Naive B cell (primary cell): Measurements from ENCODE around the gene SIL1. TPM values are rescaled to one million over a fixed set of nuclear protein-coding genes. Genes with fewer than 3 reads are reported as not detected.
"Not testable (repeated sequence)": the region's sequence is repeated elsewhere in the genome, so short reads cannot be mapped to it uniquely, and the experiment has no call there.

Source experiments
- ATAC-seq, 2 donors: fragments of 150-1000 bp; cut with Tn5 transposase; 2 replicates each; pipeline ENCODE4 v1.10.0; 2021; ENCODE audit warnings: low read depth in 2 of 2, mild to moderate bottlenecking in 2 of 2, moderate library complexity in 2 of 2
- DNase-seq: peaks from one replicate; pipeline ENCODE4 v3.0.0; 2022
- H3K27ac Mint-ChIP-seq, 6 donors: one replicate each; pipeline ENCODE4 v1.8.0; 2020 to 2022; ENCODE audit warnings: mild to moderate bottlenecking in 6 of 6, mixed read lengths in 6 of 6, moderate library complexity in 5 of 6, inconsistent platforms in 2 of 6
- H3K27me3 Mint-ChIP-seq, 3 donors: one replicate each; pipeline ENCODE4 v1.8.0; 2021 to 2022; ENCODE audit warnings: mixed read lengths in 3 of 3, mild to moderate bottlenecking in 1 of 3
- H3K36me3 Mint-ChIP-seq, 2 donors: one replicate each; pipeline ENCODE4 v1.8.0; 2020 to 2022; ENCODE audit warnings: mixed read lengths in 2 of 2, inconsistent platforms in 1 of 2, mild to moderate bottlenecking in 1 of 2
- H3K4me1 Mint-ChIP-seq, 3 donors: one replicate each; pipeline ENCODE4 v1.8.0; 2020 to 2022; ENCODE audit warnings: mixed read lengths in 3 of 3, inconsistent platforms in 1 of 3, mild to moderate bottlenecking in 1 of 3, moderate library complexity in 1 of 3
- H3K4me3 Mint-ChIP-seq, 8 donors: one replicate each; pipeline ENCODE4 v1.8.0; 2020 to 2022; ENCODE audit warnings: mild to moderate bottlenecking in 8 of 8, mixed read lengths in 8 of 8, moderate library complexity in 8 of 8, inconsistent platforms in 2 of 8
- H3K9me3 Mint-ChIP-seq, 7 donors: one replicate each; pipeline ENCODE4 v1.8.0; 2020 to 2022; ENCODE audit warnings: mixed read lengths in 7 of 7, mild to moderate bottlenecking in 5 of 7, inconsistent platforms in 2 of 7, moderate library complexity in 1 of 7
- polyA plus RNA-seq, 6 donors: library from polyadenylated mRNA; unstranded; fragments of 300-500 nt; fragmentation: Illumina TruSeq; gene quantifications; one replicate each; pipeline ENCODE4 v1.2.3, GENCODE V29; 2021; ENCODE audit warnings: low read depth in 6 of 6

Gene SIL1
- polyA plus RNA-seq, 6 donors from 2014 or later, result 9.1 to 18.7 (median 13.6) TPM

DNA sequence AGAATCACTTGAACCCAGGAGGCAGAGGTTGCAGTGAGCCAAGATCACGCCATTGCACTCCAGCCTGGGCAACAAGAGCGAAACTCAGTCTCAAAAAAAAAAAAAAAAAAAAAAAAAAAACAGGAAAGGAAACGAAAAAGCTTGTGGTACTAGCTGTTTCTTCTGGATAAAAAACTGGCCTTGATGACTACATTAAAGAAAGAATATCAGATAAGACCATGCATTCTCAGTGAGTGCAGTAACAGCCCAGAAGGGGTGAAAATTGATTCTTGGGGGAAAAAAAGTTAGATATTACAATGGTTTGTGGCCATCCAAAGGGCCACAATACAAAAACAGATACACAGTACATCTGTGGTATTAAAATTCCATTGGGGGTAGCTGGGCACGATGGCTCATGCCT is 5.3 kb downstream of the SIL1 start:
- H3K27me3 Mint-ChIP-seq, ATAC-seq, H3K9me3 Mint-ChIP-seq, H3K36me3 Mint-ChIP-seq, DNase-seq: not testable (repeated sequence)
- Mint-ChIP-seq H3K4me3 (peak overlapping the region in 1 of 8 donors; percentile 55), H3K27ac (peak overlapping the region in 1 of 6 donors; percentile 22), H3K4me1 (peaks cover 20 to 26% (median 25%) of the 10 kb centered on the region in 3 donors)

DNA sequence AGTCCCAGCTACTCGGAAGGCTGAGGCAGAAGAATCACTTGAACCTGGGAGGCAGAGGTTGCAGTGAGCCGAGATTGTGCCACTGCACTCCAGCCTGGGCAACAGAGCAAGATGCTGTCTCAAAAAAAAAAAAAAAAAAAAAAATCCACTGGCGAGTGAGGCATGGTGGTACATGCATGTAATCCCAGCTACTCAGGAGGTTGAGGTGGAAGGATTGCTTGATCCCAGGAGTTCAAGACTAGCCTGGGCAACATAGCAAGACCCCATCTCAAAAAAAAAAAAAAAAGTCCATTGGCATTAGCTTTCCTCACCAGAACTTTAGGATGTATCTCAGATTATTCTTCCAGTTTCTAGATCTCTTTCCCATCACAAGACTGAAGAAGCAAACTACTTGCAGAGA is 6.2 kb downstream of the SIL1 start:
- H3K36me3 Mint-ChIP-seq, result peaks cover 0 to 13% of the 10 kb centered on the region in 2 donors
- not testable (repeated sequence) for H3K4me3 Mint-ChIP-seq, H3K9me3 Mint-ChIP-seq, H3K27me3 Mint-ChIP-seq, H3K27ac Mint-ChIP-seq, ATAC-seq, DNase-seq
- peaks cover 12 to 17% (median 16%) of the 10 kb centered on the region in 3 donors for H3K4me1 Mint-ChIP-seq

DNA sequence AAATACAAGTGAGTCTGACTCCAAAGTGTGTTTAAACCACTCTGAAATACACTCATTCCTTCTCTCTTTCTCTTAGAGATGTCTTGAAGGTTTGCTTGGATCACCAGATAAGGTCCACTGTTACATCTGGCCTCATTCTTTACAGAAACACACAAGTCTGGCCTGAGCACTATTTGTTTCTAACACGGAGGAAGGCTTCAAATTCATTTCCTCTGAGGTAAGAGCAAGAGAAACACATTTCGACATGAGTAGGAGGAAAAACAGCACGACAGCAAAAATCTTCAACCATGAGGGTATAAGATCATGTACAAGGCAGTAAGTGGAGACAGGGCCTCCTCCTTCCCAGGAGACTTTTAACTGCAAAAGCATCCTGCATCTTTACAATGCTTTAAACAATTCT is 8.0 kb downstream of the SIL1 start:
- DNase-seq, result no peak
- Mint-ChIP-seq H3K4me1 (peaks cover 10 to 14% (median 13%) of the 10 kb centered on the region in 3 donors), H3K9me3 (no peaks in the 10 kb centered on the region), H3K27me3 (no peaks in the 10 kb centered on the region), H3K27ac (no peak overlapping the region), H3K4me3 (no peak overlapping the region), H3K36me3 (peaks cover 0 to 12% of the 10 kb centered on the region in 2 donors)
- no peak for ATAC-seq

DNA sequence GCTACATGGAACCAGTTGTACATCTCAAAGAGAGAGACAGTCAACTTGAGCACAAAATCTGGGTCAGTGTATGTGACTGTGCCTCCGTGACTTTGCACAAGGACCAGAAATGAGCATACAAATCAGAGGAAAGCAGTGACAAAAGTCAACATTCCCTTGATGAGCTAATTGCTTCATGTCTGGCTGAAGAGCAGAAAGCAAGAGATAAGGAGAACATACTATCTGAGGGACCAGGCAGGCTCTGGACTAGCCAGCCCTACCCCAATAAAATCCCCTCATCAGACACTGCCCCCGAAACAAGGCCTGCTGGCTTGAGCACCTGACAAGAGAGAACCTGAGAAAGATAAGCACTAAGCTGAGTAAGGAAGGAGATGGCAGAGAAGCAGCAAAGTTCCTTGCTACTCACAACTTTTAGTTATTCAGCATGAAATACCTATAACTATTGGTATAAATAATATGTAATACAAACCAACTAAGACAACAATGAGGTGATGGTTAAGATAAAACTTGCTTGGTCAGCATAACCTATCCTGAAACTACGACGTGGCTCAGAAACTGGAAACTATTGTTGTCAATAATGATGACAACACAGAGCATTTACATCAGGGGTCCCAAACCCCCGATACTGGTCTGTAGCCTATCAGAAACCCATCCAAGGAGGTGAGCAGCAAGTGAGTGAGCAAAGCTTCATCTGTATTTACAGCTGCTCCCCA is 9.5 kb downstream of the SIL1 start:
- Mint-ChIP-seq H3K27ac (peak overlapping the region in 1 of 6 donors; percentile 33), H3K4me3 (no peak overlapping the region), H3K9me3 (no peaks in the 10 kb centered on the region), H3K4me1 (peaks cover 9 to 17% (median 14%) of the 10 kb centered on the region in 3 donors), H3K27me3 (no peaks in the 10 kb centered on the region), H3K36me3 (peaks cover 0 to 12% of the 10 kb centered on the region in 2 donors)
- no peak for ATAC-seq
- no peak for DNase-seq

DNA sequence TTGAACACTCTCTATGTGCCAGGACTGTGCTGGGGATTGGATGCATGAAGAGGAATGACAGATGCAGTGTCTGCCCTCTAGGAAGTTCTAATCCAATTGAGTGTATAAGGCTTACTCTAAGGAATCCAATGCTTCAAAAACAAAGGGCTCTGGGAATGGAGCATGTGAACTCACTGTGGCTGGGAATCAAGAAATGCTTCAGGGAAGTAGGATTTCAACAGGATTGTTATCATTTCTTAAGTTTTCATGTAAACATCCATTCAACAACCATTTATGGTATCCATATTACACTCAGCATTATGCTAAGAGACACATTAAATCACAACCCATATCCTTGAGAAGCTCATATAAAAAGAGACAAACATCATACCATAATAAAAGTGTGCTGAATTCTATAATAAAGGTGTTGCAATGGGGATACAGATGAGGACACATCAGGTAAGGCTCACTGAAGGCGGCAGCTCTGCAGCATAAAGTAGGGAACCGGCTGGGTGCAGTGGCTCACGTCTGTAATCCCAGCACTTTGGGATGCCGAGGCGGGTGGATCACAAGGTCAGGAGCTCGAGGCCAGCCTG is 11.3 kb downstream of the SIL1 start:
- H3K4me3 Mint-ChIP-seq, result no peak overlapping the region
- no peaks in the 10 kb centered on the region for H3K9me3 Mint-ChIP-seq
- ATAC-seq (no peak), DNase-seq (no peak)
- no peaks in the 10 kb centered on the region for H3K27me3 Mint-ChIP-seq
- H3K4me1 Mint-ChIP-seq, result peaks cover 23 to 30% (median 25%) of the 10 kb centered on the region in 3 donors
- no peak overlapping the region for H3K27ac Mint-ChIP-seq
- H3K36me3 Mint-ChIP-seq, result peaks cover 0 to 12% of the 10 kb centered on the region in 2 donors

- Mint-ChIP-seq H3K36me3 (peaks cover 0 to 12% of the 10 kb centered on the region in 2 donors), H3K27me3 (no peaks in the 10 kb centered on the region)
- no peak for DNase-seq
These were observed 11.9 kb downstream of the SIL1 start for GRCh38 chr5:139186261-139186660.

DNA sequence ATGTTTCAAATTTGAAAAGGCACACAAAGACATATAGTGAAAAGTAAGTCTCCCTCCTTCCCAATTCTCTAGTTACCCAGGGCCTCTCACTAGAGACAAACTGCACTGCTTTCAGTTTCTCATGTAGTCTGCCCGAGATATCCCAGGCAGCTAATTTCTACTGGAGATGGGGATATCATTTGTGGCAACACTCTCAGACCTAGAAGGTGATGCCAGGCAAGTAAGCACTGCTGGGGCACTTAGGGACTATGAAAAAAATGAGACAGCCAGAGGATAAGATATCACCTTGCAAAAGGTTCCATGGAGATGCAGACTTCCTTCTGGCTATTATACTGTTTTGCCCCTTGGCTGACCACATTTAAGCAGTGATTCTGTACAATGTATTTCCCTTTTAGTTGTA is 12.6 kb downstream of the SIL1 start:
- Mint-ChIP-seq H3K4me1 (peaks cover 32 to 39% (median 32%) of the 10 kb centered on the region in 3 donors), H3K36me3 (peaks cover 0 to 12% of the 10 kb centered on the region in 2 donors), H3K27me3 (no peaks in the 10 kb centered on the region), H3K9me3 (no peaks in the 10 kb centered on the region), H3K4me3 (no peak overlapping the region), H3K27ac (no peak overlapping the region)
- DNase-seq, result no peak
- no peak for ATAC-seq

More at GRCh38 chr5:139186261-139186660, 11.9 kb downstream of the SIL1 start:
- Mint-ChIP-seq H3K9me3 (no peaks in the 10 kb centered on the region), H3K4me1 (peaks cover 27 to 36% (median 30%) of the 10 kb centered on the region in 3 donors), H3K4me3 (no peak overlapping the region), H3K27ac (no peak overlapping the region)
- no peak for ATAC-seq

DNA sequence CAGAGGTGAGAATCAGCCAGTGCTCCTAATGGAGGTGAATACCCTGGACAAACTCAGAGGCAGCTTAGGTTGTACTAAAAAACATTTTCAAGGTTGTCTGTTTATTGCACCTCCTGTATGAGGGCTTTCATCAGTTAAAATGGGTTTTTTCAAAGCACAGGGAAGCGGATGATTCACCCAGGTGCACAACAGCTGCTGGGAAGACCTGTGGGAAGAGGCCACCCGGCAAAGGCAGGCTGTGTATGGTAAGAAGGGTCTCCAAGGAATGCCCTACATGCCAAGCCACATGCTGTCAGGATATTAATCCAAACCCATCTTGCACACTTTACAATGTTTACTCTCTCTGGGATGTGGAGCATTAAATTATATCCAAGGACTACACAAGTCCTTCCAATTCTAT is 14.7 kb downstream of the SIL1 start:
- no peak overlapping the region for H3K4me3 Mint-ChIP-seq
- H3K4me1 Mint-ChIP-seq, result peaks cover 41 to 50% (median 41%) of the 10 kb centered on the region in 3 donors
- no peak for ATAC-seq
- DNase-seq, result no peak
- peak overlapping the region in 4 of 6 donors; percentile 40 to 73 (median 54) for H3K27ac Mint-ChIP-seq
- H3K27me3 Mint-ChIP-seq, result no peaks in the 10 kb centered on the region
- H3K36me3 Mint-ChIP-seq, result peaks cover 0 to 12% of the 10 kb centered on the region in 2 donors
- H3K9me3 Mint-ChIP-seq, result no peaks in the 10 kb centered on the region

GRCh38 chr5:139182528-139183296 is 15.5 kb downstream of the SIL1 start:
- peak; percentile 23 to 25 for ATAC-seq

GRCh38 chr5:139181835-139182452 is 16.2 kb downstream of the SIL1 start:
- H3K36me3 Mint-ChIP-seq, result peaks cover 0 to 5% of the 10 kb centered on the region in 2 donors
- H3K4me3 Mint-ChIP-seq, result peak overlapping the region in 3 of 8 donors; percentile 6 to 19 (median 16)
- H3K9me3 Mint-ChIP-seq, result no peaks in the 10 kb centered on the region
- peaks cover 49 to 56% (median 55%) of the 10 kb centered on the region in 3 donors for H3K4me1 Mint-ChIP-seq
- H3K27me3 Mint-ChIP-seq, result no peaks in the 10 kb centered on the region
- no peak for ATAC-seq
- no peak for DNase-seq
- H3K27ac Mint-ChIP-seq, result peak overlapping the region in 3 of 6 donors; percentile 1 to 11 (median 1)

More at GRCh38 chr5:139182528-139183296, 15.5 kb downstream of the SIL1 start:
- peaks cover 47 to 56% (median 49%) of the 10 kb centered on the region in 3 donors for H3K4me1 Mint-ChIP-seq
- H3K9me3 Mint-ChIP-seq, result no peaks in the 10 kb centered on the region
- peak overlapping the region in 3 of 8 donors; percentile 6 to 21 (median 19) for H3K4me3 Mint-ChIP-seq
- peaks cover 0 to 10% of the 10 kb centered on the region in 2 donors for H3K36me3 Mint-ChIP-seq
- H3K27me3 Mint-ChIP-seq, result no peaks in the 10 kb centered on the region
- H3K27ac Mint-ChIP-seq, result peak overlapping the region in 4 of 6 donors; percentile 1 to 57 (median 26)
- DNase-seq, result no peak

DNA sequence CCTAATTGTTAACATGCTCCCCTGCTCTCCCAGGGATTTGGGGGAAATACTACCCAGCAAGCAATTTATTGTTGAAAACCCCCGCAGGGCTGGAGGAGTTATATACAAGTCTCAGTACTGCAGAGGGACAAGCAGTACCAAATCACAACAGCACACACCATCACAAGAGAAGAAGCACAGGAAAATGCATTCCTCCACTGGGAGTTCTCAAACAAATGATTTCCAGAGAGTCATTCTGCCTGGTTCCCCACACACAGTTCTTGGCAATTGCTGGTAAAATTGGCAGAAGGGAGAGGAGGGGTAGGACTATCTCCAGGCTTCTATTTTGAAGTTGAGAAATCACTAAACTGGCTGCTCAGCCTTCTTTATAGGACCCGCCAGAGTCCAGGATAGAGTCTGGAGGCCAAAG is 16.8 kb downstream of the SIL1 start:
- Mint-ChIP-seq H3K27ac (peak overlapping the region in 3 of 6 donors; percentile 1 to 78 (median 73)), H3K9me3 (no peaks in the 10 kb centered on the region), H3K4me3 (no peak overlapping the region), H3K4me1 (peaks cover 53 to 57% (median 54%) of the 10 kb centered on the region in 3 donors), H3K36me3 (no peaks in the 10 kb centered on the region), H3K27me3 (no peaks in the 10 kb centered on the region)
- no peak for ATAC-seq
- no peak for DNase-seq

- ATAC-seq, result no peak
- peaks cover 0 to 3% of the 10 kb centered on the region in 2 donors for H3K36me3 Mint-ChIP-seq
- peaks cover 0 to 4% (median 0%) of the 10 kb centered on the region in 7 donors for H3K9me3 Mint-ChIP-seq
- H3K27ac Mint-ChIP-seq, result peak overlapping the region in 3 of 6 donors; percentile 49 to 78 (median 73)
- no peaks in the 10 kb centered on the region for H3K27me3 Mint-ChIP-seq
- DNase-seq, result no peak
- H3K4me3 Mint-ChIP-seq, result peak overlapping the region in 1 of 8 donors; percentile 22
- H3K4me1 Mint-ChIP-seq, result peaks cover 49 to 55% (median 52%) of the 10 kb centered on the region in 3 donors
These were observed 17.3 kb downstream of the SIL1 start for GRCh38 chr5:139180850-139181249.
